IMR-90 (cell line): ENCODE measurements around the gene KIF20B. TPM values are rescaled to one million over a fixed set of nuclear protein-coding genes. Genes with fewer than 3 reads are reported as not detected.

Source experiments
- ATAC-seq: fragments of 200-7000 bp; cut with Tn5 transposase; 2 replicates; pipeline ENCODE4 v1.9.1; 2020; ENCODE audit warnings: low read depth, mild to moderate bottlenecking, moderate library complexity
- BruUV-seq: library from RNA; stranded (reverse); fragments of 400-500 nt; replicated peaks from 2 replicates; lab custom pipeline; 2021; lab: Mats Ljungman, UMichigan
- CTCF ChIA-PET: fragments of 300-600 bp; formaldehyde crosslinking; extraction: SDS; loops from one replicate; lab custom pipeline; 2021; ENCODE audit warnings: antibody characterized with exemption; lab: Yijun Ruan, JAX
- POLR2A ChIA-PET: fragments of 300-600 bp; sonication (Branson Sonifier 250); formaldehyde crosslinking; loops from one replicate; lab custom pipeline; 2022; ENCODE audit warnings: antibody characterized with exemption; ENCODE audit not compliant: unreplicated experiment; lab: Charles Lee
- DNase-seq: peaks from one replicate; pipeline ENCODE4 v3.0.0; 2013
- H2AFZ ChIP-seq: replicated peaks from 2 replicates; pipeline ENCODE3; 2013; ENCODE audit warnings: low read length, mild to moderate bottlenecking; ENCODE audit not compliant: poor library complexity
- H2AK5ac ChIP-seq: 2 replicates; pipeline ENCODE4 v1.6.1; 2013; ENCODE audit warnings: low read depth, low read length, inconsistent platforms
- H2AK9ac ChIP-seq: replicated peaks from 2 replicates; pipeline ENCODE3; 2013; ENCODE audit warnings: mild to moderate bottlenecking, low read depth, low read length, moderate library complexity; ENCODE audit not compliant: poor library complexity
- H2BK120ac ChIP-seq: 2 replicates; pipeline ENCODE4 v1.6.1; 2013; ENCODE audit warnings: low read depth, low read length, inconsistent platforms
- H2BK15ac ChIP-seq: 3 replicates; pipeline ENCODE4 v1.6.1; 2013; ENCODE audit warnings: low read depth, low read length, inconsistent platforms
- H2BK20ac ChIP-seq: 2 replicates; pipeline ENCODE4 v1.6.1; 2013; ENCODE audit warnings: low read depth, mild to moderate bottlenecking, inconsistent platforms, low read length, moderate library complexity
- H2BK5ac ChIP-seq: 2 replicates; pipeline ENCODE4 v1.6.1; 2013; ENCODE audit warnings: mild to moderate bottlenecking, low read depth, low read length, inconsistent platforms; ENCODE audit not compliant: poor library complexity, severe bottlenecking
- H3K14ac ChIP-seq: replicated peaks from 2 replicates; pipeline ENCODE4 v1.6.1; 2013; ENCODE audit warnings: low read depth, low read length, inconsistent platforms
- H3K18ac ChIP-seq: 2 replicates; pipeline ENCODE4 v1.6.1; 2013; ENCODE audit warnings: low read depth, low read length, control low read depth
- H3K23ac ChIP-seq: 2 replicates; pipeline ENCODE4 v1.6.1; 2013; ENCODE audit warnings: low read depth, low read length, inconsistent platforms
- H3K27ac ChIP-seq: 2 replicates; pipeline ENCODE4 v1.5.1; 2013; ENCODE audit warnings: mild to moderate bottlenecking, control low read depth, low read length; ENCODE audit not compliant: insufficient read depth
- H3K27me3 ChIP-seq: 2 replicates; pipeline ENCODE4 v1.6.1; 2013; ENCODE audit warnings: low read length; ENCODE audit not compliant: control insufficient read depth, insufficient read depth
- H3K36me3 ChIP-seq: 2 replicates; pipeline ENCODE4 v1.6.1; 2013; ENCODE audit warnings: low read length, mixed read lengths; ENCODE audit not compliant: control insufficient read depth, insufficient read depth
- H3K4ac ChIP-seq: 2 replicates; pipeline ENCODE4 v1.6.1; 2013; ENCODE audit warnings: low read depth, low read length, inconsistent platforms
- H3K4me1 ChIP-seq: 2 replicates; pipeline ENCODE4 v1.6.1; 2013; ENCODE audit warnings: low read length, mixed read lengths; ENCODE audit not compliant: control insufficient read depth, insufficient read depth
- H3K4me2 ChIP-seq: 2 replicates; pipeline ENCODE4 v1.6.1; 2013; ENCODE audit warnings: low read depth, mild to moderate bottlenecking, control low read depth, low read length, moderate library complexity
- H3K4me3 ChIP-seq: 2 replicates; pipeline ENCODE4 v1.5.1; 2013; ENCODE audit warnings: low read depth, mild to moderate bottlenecking, control low read depth, low read length, moderate library complexity; ENCODE audit not compliant: insufficient read depth
- H3K56ac ChIP-seq: 2 replicates; pipeline ENCODE4 v1.6.1; 2013; ENCODE audit warnings: low read length, inconsistent platforms; ENCODE audit not compliant: insufficient read depth; ENCODE audit errors: extremely low read depth
- H3K79me1 ChIP-seq, 2 experiments: 2 replicates each; pipeline ENCODE4 v1.6.1; 2013; ENCODE audit warnings: low read length in 2 of 2, inconsistent platforms in 1 of 2, low read depth in 1 of 2
- H3K9ac ChIP-seq: 2 replicates; pipeline ENCODE4 v1.6.1; 2013; ENCODE audit warnings: low read depth, low read length, control low read depth
- H3K9me1 ChIP-seq: 2 replicates; pipeline ENCODE4 v1.6.1; 2013; ENCODE audit warnings: low read length, inconsistent platforms; ENCODE audit not compliant: insufficient read depth
- H3K9me3 ChIP-seq: 2 replicates; pipeline ENCODE4 v1.6.1; 2013; ENCODE audit warnings: low read length; ENCODE audit not compliant: control insufficient read depth, insufficient read depth
- H4K20me1 ChIP-seq: 2 replicates; pipeline ENCODE4 v1.6.1; 2013; ENCODE audit warnings: low read length, inconsistent platforms; ENCODE audit not compliant: insufficient read depth
- H4K5ac ChIP-seq: 2 replicates; pipeline ENCODE4 v1.6.1; 2013; ENCODE audit warnings: mild to moderate bottlenecking, low read depth, low read length, control low read depth
- H4K8ac ChIP-seq, 2 experiments: 2 replicates each; pipeline ENCODE4 v1.6.1; 2013; ENCODE audit warnings: low read depth in 2 of 2, low read length in 2 of 2, control low read depth in 1 of 2, inconsistent platforms in 1 of 2
- H4K91ac ChIP-seq: 2 replicates; pipeline ENCODE4 v1.6.1; 2013; ENCODE audit warnings: low read depth, low read length, inconsistent platforms; ENCODE audit not compliant: insufficient read depth
- BHLHE40 ChIP-seq: fragments of 150-350 bp; IDR thresholded peaks from 2 replicates; pipeline ENCODE4 v1.6.1; 2016; ENCODE audit warnings: mild to moderate bottlenecking, low read depth, low read length
- CEBPB ChIP-seq: IDR thresholded peaks from 2 replicates; pipeline ENCODE4 v1.6.1; 2012; ENCODE audit warnings: low read depth, low read length, improper control_type of control experiment
- CHD1 ChIP-seq: IDR thresholded peaks from 2 replicates; pipeline ENCODE4 v1.6.1; 2012; ENCODE audit warnings: low read depth, low read length, improper control_type of control experiment
- CTCF ChIP-seq: conservative IDR thresholded peaks from 2 replicates; pipeline ENCODE4 v1.5.1; 2012; ENCODE audit warnings: mild to moderate bottlenecking, low read depth, low read length, improper control_type of control experiment
- ELK1 ChIP-seq: fragments of 150-350 bp; IDR thresholded peaks from 2 replicates; pipeline ENCODE4 v1.6.1; 2016; ENCODE audit warnings: low read depth, mild to moderate bottlenecking, low read length, moderate library complexity, borderline replicate concordance
- FOS ChIP-seq: fragments of 150-350 bp; IDR thresholded peaks from 2 replicates; pipeline ENCODE4 v1.6.1; 2016; ENCODE audit warnings: low read depth, low read length
- MAFK ChIP-seq: IDR thresholded peaks from 2 replicates; pipeline ENCODE4 v1.6.1; 2012; ENCODE audit warnings: low read depth, low read length, improper control_type of control experiment
- MAZ ChIP-seq: IDR thresholded peaks from 2 replicates; pipeline ENCODE4 v1.6.1; 2012; ENCODE audit warnings: low read depth, mild to moderate bottlenecking, low read length, improper control_type of control experiment, moderate library complexity, borderline replicate concordance
- MXI1 ChIP-seq: IDR thresholded peaks from 2 replicates; pipeline ENCODE4 v1.6.1; 2012; ENCODE audit warnings: low read depth, mild to moderate bottlenecking, low read length, moderate library complexity, borderline replicate concordance
- NFE2L2 ChIP-seq: fragments of 150-350 bp; IDR thresholded peaks from 2 replicates; pipeline ENCODE4 v1.6.1; 2016; ENCODE audit warnings: low read depth, mild to moderate bottlenecking, low read length
- POLR2A ChIP-seq: IDR thresholded peaks from 2 replicates; pipeline ENCODE4 v1.6.1; 2012; ENCODE audit warnings: mild to moderate bottlenecking, low read depth, low read length
- RAD21 ChIP-seq: IDR thresholded peaks from 2 replicates; pipeline ENCODE4 v1.6.1; 2012; ENCODE audit warnings: low read length, improper control_type of control experiment
- RCOR1 ChIP-seq: IDR thresholded peaks from 2 replicates; pipeline ENCODE4 v1.6.1; 2012; ENCODE audit warnings: mild to moderate bottlenecking, low read length, improper control_type of control experiment; ENCODE audit not compliant: insufficient replicate concordance
- RFX5 ChIP-seq: IDR thresholded peaks from 2 replicates; pipeline ENCODE4 v1.8.0; 2012; ENCODE audit warnings: low read depth, mild to moderate bottlenecking, low read length, moderate library complexity
- SMC3 ChIP-seq: fragments of 150-350 bp; IDR thresholded peaks from 2 replicates; pipeline ENCODE4 v1.6.1; 2016; ENCODE audit warnings: low read depth, mild to moderate bottlenecking, antibody characterized with exemption, low read length, moderate library complexity
- USF2 ChIP-seq: fragments of 150-350 bp; IDR thresholded peaks from 2 replicates; pipeline ENCODE4 v1.6.1; 2017; ENCODE audit warnings: mild to moderate bottlenecking, antibody characterized with exemption, low read length, low read depth
- WGBS, 2 experiments: methylation state at CpG; one replicate each; pipeline versions ENCODE4 v1.1.5 to v1.1.7; 2013; ENCODE audit warnings: missing lambda C conversion rate in 2 of 2; ENCODE audit not compliant: insufficient read length in 1 of 2; ENCODE audit errors: extremely low coverage in 2 of 2; 5-methylcytosine and 5-hydroxymethylcytosine counted together
- dilution Hi-C: fragments of 300-500 bp; cut with HindIII; formaldehyde crosslinking; loops from one replicate; pipeline ENCODE4 v1.14.3; 2018; ENCODE audit warnings: low sequenced_read_pairs; ENCODE audit not compliant: unreplicated experiment
- in situ Hi-C: fragments of 300-500 bp; cut with MboI; formaldehyde crosslinking; loops from 3 replicates; pipeline ENCODE4 v1.14.3; 2019; ENCODE audit warnings: low sequenced_read_pairs, inconsistent platforms, mixed read lengths
- intact Hi-C: fragments of 100-400 bp; cut with micrococcal nuclease; formaldehyde crosslinking; loops from 2 replicates; pipeline ENCODE4 v1.10.0; 2022
- polyA plus RNA-seq, 3 experiments: library from polyadenylated mRNA; depleted of rRNA; stranded (reverse); fragments of >200 nt; gene quantifications; 2 replicates each; pipeline ENCODE4 v1.2.3, GENCODE V29; 2012; ENCODE audit warnings: low replicate concordance in 1 of 3
- total RNA-seq: library from RNA; depleted of rRNA; stranded (reverse); fragments of >200 nt; gene quantifications from 2 replicates; pipeline ENCODE4 v1.2.3, GENCODE V29; 2012

The KIF20B gene
- total and polyA plus RNA-seq, 2 of the 4 experiments (the other 2 are of a cell fraction), result 3.1 to 23.5 TPM

- Histone ChIP-seq H3K4ac (no peak overlapping the region), H4K91ac (no peak overlapping the region), H3K27ac (no peak overlapping the region), H3K56ac (no peak overlapping the region), H2AK5ac (no peak overlapping the region), H4K20me1 (no peaks in the 10 kb centered on the region), H3K4me2 (no peak overlapping the region), H3K23ac (no peak overlapping the region), H3K14ac (no peak overlapping the region), H3K79me1 (peaks cover 0 to 11% of the 10 kb centered on the region in 2 experiments; a peak in 2 of 4 replicates), H2AK9ac (no peak overlapping the region), H3K9ac (no peak overlapping the region), H4K5ac (no peak overlapping the region), H3K9me3 (no peaks in the 10 kb centered on the region), H2BK15ac (no peak overlapping the region), H3K4me3 (no peak overlapping the region), H3K9me1 (no peaks in the 10 kb centered on the region), H2BK20ac (no peak overlapping the region), H3K36me3 (no peaks in the 10 kb centered on the region; the same call in 1 of the 2 replicates), H2BK120ac (no peak overlapping the region), H2AFZ (no peak overlapping the region), H2BK5ac (no peak overlapping the region), H3K27me3 (no peaks in the 10 kb centered on the region), H3K4me1 (no peaks in the 10 kb centered on the region), H4K8ac (no peak overlapping the region), H3K18ac (no peak overlapping the region)
- in situ Hi-C loops (no loop called here), intact Hi-C loops (no loop called here), dilution Hi-C loops (no loop called here)
- no peak for ATAC-seq
- POLR2A ChIA-PET, result no interaction called here
- BruUV-seq, result no TSS peak
- DNase-seq, result no peak
- no peak for TF ChIP-seq MAZ
- TF ChIP-seq CTCF, result no peak
- no peak for TF ChIP-seq BHLHE40
- no peak for TF ChIP-seq MAFK
- TF ChIP-seq RFX5, result no peak
- no peak for TF ChIP-seq USF2
- no peak for TF ChIP-seq RAD21
- TF ChIP-seq ELK1, result no peak
- no peak for TF ChIP-seq CHD1
- no peak for TF ChIP-seq SMC3
- TF ChIP-seq FOS, result no peak
- no peak for TF ChIP-seq RCOR1
- no peak for TF ChIP-seq NFE2L2
- TF ChIP-seq CEBPB, result no peak
- TF ChIP-seq POLR2A, result no peak
- no peak for TF ChIP-seq MXI1
- CTCF ChIA-PET, result no interaction called here
- 100% methylated on average over 1 of the region's 3 CpGs; no CpG with 5 or more reads in 1 of the 2 experiments for WGBS, 2 experiments
Observed at GRCh38 chr10:89734616-89735015, 33.2 kb downstream of the KIF20B start.
